Liver (tissue), 9 donors: ENCODE data around the gene POLR3C. TPM values are rescaled to one million over a fixed set of nuclear protein-coding genes. Genes with fewer than 3 reads are reported as not detected.

Experiments used
- DNase-seq: peaks from one replicate; pipeline ENCODE4 v3.0.0-alpha.2; 2017; ENCODE audit warnings: low spot score
- H3K27ac ChIP-seq, 2 donors: one replicate each; pipeline ENCODE4 v1.7.0; 2013; ENCODE audit warnings: inconsistent platforms in 2 of 2, low read length in 2 of 2, control low read depth in 1 of 2, low read depth in 1 of 2, mild to moderate bottlenecking in 1 of 2
- H3K27me3 ChIP-seq, 4 donors: one replicate each; pipeline versions ENCODE4 v1.6.1 to v1.7.0; 2013; ENCODE audit warnings: low read length in 3 of 4, inconsistent platforms in 1 of 4, mild to moderate bottlenecking in 1 of 4, moderate library complexity in 1 of 4; ENCODE audit not compliant: control insufficient read depth in 4 of 4, insufficient read depth in 4 of 4
- H3K36me3 ChIP-seq, 4 donors: one replicate each; pipeline versions ENCODE4 v1.6.1 to v1.7.0; 2013; ENCODE audit warnings: low read length in 3 of 4, mild to moderate bottlenecking in 3 of 4, low read depth in 1 of 4, moderate library complexity in 1 of 4; ENCODE audit not compliant: control insufficient read depth in 4 of 4, insufficient read depth in 3 of 4
- H3K4me1 ChIP-seq, 4 donors: one replicate each; pipeline versions ENCODE4 v1.6.1 to v1.7.0; 2013; ENCODE audit warnings: low read length in 3 of 4, mild to moderate bottlenecking in 3 of 4, moderate library complexity in 1 of 4; ENCODE audit not compliant: control insufficient read depth in 4 of 4, insufficient read depth in 4 of 4
- H3K4me3 ChIP-seq, 3 donors: one replicate each; pipeline versions ENCODE4 v1.6.1 to v1.7.0; 2013; ENCODE audit warnings: low read length in 3 of 3, control low read depth in 1 of 3, low read depth in 1 of 3, mild to moderate bottlenecking in 1 of 3
- H3K9ac ChIP-seq, 2 donors: one replicate each; pipeline ENCODE4 v1.7.0; 2013; ENCODE audit warnings: low read length in 2 of 2, mild to moderate bottlenecking in 2 of 2, moderate library complexity in 2 of 2, control low read depth in 1 of 2, low read depth in 1 of 2
- H3K9me3 ChIP-seq, 4 donors: one replicate each; pipeline versions ENCODE4 v1.6.1 to v1.7.0; 2013; ENCODE audit warnings: low read length in 3 of 4; ENCODE audit not compliant: control insufficient read depth in 4 of 4
- EGR1 ChIP-seq, 2 donors: IDR thresholded peaks; 2 replicates each; pipeline ENCODE4 v1.6.1; 2016 to 2018; ENCODE audit warnings: antibody characterized with exemption in 2 of 2, low read depth in 2 of 2
- FOXA1 ChIP-seq: IDR thresholded peaks from 2 replicates; pipeline ENCODE4 v1.6.1; 2016; ENCODE audit warnings: antibody characterized with exemption
- FOXA2 ChIP-seq: IDR thresholded peaks from 2 replicates; pipeline ENCODE4 v1.6.1; 2016; ENCODE audit warnings: antibody characterized with exemption
- GABPA ChIP-seq, 2 donors: IDR thresholded peaks in 1 of 2; conservative IDR thresholded peaks in 1 of 2; 2 replicates each; pipeline ENCODE4 v1.6.1; 2016; ENCODE audit warnings: antibody characterized with exemption in 2 of 2, mild to moderate bottlenecking in 1 of 2, moderate library complexity in 1 of 2
- HNF4A ChIP-seq, 2 donors: conservative IDR thresholded peaks; 2 replicates each; pipeline ENCODE4 v1.6.1; 2016; ENCODE audit warnings: antibody characterized with exemption in 2 of 2, mild to moderate bottlenecking in 2 of 2
- JUND ChIP-seq, 2 donors: IDR thresholded peaks; 2 replicates each; pipeline ENCODE4 v1.6.1; 2016; ENCODE audit warnings: antibody characterized with exemption in 2 of 2
- NR2F2 ChIP-seq: IDR thresholded peaks from 2 replicates; pipeline ENCODE4 v1.6.1; 2016; ENCODE audit warnings: antibody characterized with exemption
- RAD21 ChIP-seq, 2 donors: IDR thresholded peaks; 2 replicates each; pipeline ENCODE4 v1.6.1; 2016; ENCODE audit warnings: antibody characterized with exemption in 2 of 2, mild to moderate bottlenecking in 2 of 2
- RXRA ChIP-seq, 2 donors: IDR thresholded peaks; 2 replicates each; pipeline ENCODE4 v1.6.1; 2017 to 2018; ENCODE audit warnings: antibody characterized with exemption in 2 of 2, mild to moderate bottlenecking in 1 of 2
- TAF1 ChIP-seq: conservative IDR thresholded peaks from 2 replicates; pipeline ENCODE4 v1.6.1; 2016; ENCODE audit warnings: antibody characterized with exemption, mild to moderate bottlenecking
- YY1 ChIP-seq: IDR thresholded peaks from 2 replicates; pipeline ENCODE4 v1.6.1; 2016; ENCODE audit warnings: antibody characterized with exemption, mild to moderate bottlenecking
- WGBS: extraction: QIAGEN DNeasy Blood & Tissue Kit; methylation state at CpG from one replicate; pipeline ENCODE4 v1.1.7; 2013; 5-methylcytosine and 5-hydroxymethylcytosine counted together
- polyA plus RNA-seq, 2 donors: library from polyadenylated mRNA; stranded (reverse) in 1 of 2; unstranded in 1 of 2; fragments of 200-250 nt in 1 of 2; fragments of >200 nt in 1 of 2; fragmentation: Nextera tagmentation in 1 of 2; extraction: Ambion mirVana in 1 of 2; gene quantifications; one replicate each; pipeline versions ENCODE4 v1.2.1 to v1.2.3, GENCODE V29; 2013 to 2015
- total RNA-seq, 2 donors: library from RNA; depleted of rRNA; stranded (reverse); fragments of >200 nt; gene quantifications; one replicate each; pipeline ENCODE4 v1.2.3, GENCODE V29; 2014
- TF ChIP-seq, protein P1 (sequence below): IDR thresholded peaks from 2 replicates; pipeline ENCODE4 v1.6.1; 2016; ENCODE audit warnings: antibody characterized with exemption, mild to moderate bottlenecking
- TF ChIP-seq, protein P2 (sequence below): fragments of 150-350 bp; IDR thresholded peaks from 2 replicates; pipeline ENCODE4 v1.5.1; 2017; ENCODE audit warnings: improper control_type of control experiment, low read depth, low read length; ENCODE audit not compliant: missing input control
- TF ChIP-seq, protein P3 (sequence below): IDR thresholded peaks from 2 replicates; pipeline ENCODE4 v1.6.1; 2016; ENCODE audit warnings: antibody characterized with exemption
- donor health status: healthy.
- donor health status: healthy.
- donor health status: healthy.
- donor health status: healthy.
- donor health status: healthy.

POLR3C gene
- total and polyA plus RNA-seq, 4 donors: 6.3 to 22.0 (median 10.6) TPM

DNA sequence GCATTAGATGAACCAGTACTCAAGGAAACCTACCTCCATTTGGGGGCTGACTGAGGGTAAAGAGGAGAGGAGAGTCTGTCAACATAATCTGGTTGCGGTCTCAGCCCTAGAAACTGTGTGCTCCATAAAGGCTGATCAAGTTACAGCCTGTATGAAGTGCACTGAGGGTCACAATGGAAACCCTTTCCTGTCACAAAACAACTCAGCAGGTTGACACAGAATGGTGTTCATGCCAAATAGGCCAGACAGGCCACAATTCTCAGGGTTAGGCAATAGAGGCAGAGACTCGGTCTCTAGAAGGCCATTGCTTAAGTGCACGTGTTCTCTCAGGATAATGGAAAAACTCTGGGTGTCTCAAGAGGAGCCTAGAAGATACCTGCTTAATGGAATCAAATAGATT lies 65.7 kb downstream of the POLR3C start:
- 73% methylated on average over 3 of the region's 3 CpGs for WGBS
- Histone ChIP-seq H3K27ac (no peak overlapping the region), H3K36me3 (no peaks in the 10 kb centered on the region), H3K4me1 (peaks cover 0 to 24% (median 12%) of the 10 kb centered on the region in 4 donors), H3K9me3 (no peaks in the 10 kb centered on the region), H3K4me3 (no peak overlapping the region), H3K9ac (no peak overlapping the region), H3K27me3 (no peaks in the 10 kb centered on the region)
- DNase-seq: no peak
- TF ChIP-seq RXRA (IDR thresholded peaks at IDR 0.05): peak in 1 of 2 donors; percentile 15
- TF ChIP-seq YY1: no peak

DNA sequence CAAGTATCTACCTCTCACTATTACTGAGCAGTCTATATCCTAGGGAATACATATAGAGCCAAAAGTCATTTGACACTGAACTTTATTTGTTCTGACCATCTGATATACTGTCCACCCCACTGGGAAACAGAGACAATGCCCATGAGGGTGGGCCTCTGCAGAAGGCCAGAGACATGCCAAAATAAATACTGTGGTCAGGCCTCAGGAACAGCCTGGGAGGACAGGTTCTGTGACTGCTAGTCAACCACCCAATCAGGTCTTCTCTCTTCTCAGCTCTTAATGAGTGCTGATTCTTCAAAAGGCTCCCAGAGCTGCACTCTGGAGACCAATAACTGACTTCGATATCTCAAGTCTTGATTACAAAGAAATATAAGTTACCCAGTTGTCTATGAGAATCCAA lies 67.1 kb downstream of the POLR3C start:
- Histone ChIP-seq H3K4me3 (no peak overlapping the region), H3K4me1 (peaks cover 0 to 17% (median 5%) of the 10 kb centered on the region in 4 donors), H3K9ac (no peak overlapping the region), H3K9me3 (no peaks in the 10 kb centered on the region), H3K27me3 (no peaks in the 10 kb centered on the region), H3K36me3 (no peaks in the 10 kb centered on the region), H3K27ac (peak overlapping the region in 1 of 2 donors; percentile 77)
- DNase-seq: no peak
- 57% methylated on average over 1 of the region's 1 CpG for WGBS
- TF ChIP-seq YY1 (no peak), RAD21 (IDR thresholded peaks at IDR 0.05) (no peak), TAF1 (no peak), RXRA (IDR thresholded peaks at IDR 0.05) (no peak), NR2F2 (no peak), EGR1 (IDR thresholded peaks at IDR 0.05; ENCODE audit: low read depth in 2 of 2) (no peak), GABPA (IDR thresholded peaks at IDR 0.05 in 1 of 2, conservative IDR thresholded peaks at IDR 0.05 in 1 of 2) (no peak), JUND (IDR thresholded peaks at IDR 0.05) (no peak), FOXA1 (no peak), FOXA2 (no peak), HNF4A (conservative IDR thresholded peaks at IDR 0.05) (no peak)
- TF ChIP-seq, protein P1, sequence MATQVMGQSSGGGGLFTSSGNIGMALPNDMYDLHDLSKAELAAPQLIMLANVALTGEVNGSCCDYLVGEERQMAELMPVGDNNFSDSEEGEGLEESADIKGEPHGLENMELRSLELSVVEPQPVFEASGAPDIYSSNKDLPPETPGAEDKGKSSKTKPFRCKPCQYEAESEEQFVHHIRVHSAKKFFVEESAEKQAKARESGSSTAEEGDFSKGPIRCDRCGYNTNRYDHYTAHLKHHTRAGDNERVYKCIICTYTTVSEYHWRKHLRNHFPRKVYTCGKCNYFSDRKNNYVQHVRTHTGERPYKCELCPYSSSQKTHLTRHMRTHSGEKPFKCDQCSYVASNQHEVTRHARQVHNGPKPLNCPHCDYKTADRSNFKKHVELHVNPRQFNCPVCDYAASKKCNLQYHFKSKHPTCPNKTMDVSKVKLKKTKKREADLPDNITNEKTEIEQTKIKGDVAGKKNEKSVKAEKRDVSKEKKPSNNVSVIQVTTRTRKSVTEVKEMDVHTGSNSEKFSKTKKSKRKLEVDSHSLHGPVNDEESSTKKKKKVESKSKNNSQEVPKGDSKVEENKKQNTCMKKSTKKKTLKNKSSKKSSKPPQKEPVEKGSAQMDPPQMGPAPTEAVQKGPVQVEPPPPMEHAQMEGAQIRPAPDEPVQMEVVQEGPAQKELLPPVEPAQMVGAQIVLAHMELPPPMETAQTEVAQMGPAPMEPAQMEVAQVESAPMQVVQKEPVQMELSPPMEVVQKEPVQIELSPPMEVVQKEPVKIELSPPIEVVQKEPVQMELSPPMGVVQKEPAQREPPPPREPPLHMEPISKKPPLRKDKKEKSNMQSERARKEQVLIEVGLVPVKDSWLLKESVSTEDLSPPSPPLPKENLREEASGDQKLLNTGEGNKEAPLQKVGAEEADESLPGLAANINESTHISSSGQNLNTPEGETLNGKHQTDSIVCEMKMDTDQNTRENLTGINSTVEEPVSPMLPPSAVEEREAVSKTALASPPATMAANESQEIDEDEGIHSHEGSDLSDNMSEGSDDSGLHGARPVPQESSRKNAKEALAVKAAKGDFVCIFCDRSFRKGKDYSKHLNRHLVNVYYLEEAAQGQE: no peak
- TF ChIP-seq, protein P2, sequence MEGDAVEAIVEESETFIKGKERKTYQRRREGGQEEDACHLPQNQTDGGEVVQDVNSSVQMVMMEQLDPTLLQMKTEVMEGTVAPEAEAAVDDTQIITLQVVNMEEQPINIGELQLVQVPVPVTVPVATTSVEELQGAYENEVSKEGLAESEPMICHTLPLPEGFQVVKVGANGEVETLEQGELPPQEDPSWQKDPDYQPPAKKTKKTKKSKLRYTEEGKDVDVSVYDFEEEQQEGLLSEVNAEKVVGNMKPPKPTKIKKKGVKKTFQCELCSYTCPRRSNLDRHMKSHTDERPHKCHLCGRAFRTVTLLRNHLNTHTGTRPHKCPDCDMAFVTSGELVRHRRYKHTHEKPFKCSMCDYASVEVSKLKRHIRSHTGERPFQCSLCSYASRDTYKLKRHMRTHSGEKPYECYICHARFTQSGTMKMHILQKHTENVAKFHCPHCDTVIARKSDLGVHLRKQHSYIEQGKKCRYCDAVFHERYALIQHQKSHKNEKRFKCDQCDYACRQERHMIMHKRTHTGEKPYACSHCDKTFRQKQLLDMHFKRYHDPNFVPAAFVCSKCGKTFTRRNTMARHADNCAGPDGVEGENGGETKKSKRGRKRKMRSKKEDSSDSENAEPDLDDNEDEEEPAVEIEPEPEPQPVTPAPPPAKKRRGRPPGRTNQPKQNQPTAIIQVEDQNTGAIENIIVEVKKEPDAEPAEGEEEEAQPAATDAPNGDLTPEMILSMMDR: no peak
- TF ChIP-seq, protein P3, sequence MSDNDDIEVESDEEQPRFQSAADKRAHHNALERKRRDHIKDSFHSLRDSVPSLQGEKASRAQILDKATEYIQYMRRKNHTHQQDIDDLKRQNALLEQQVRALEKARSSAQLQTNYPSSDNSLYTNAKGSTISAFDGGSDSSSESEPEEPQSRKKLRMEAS: no peak
